Ascending aorta (tissue), 2 donors: ENCODE results near the gene MRPS23. TPM values are rescaled to one million over a fixed set of nuclear protein-coding genes. Genes with fewer than 3 reads are reported as not detected.

Experiments
- DNase-seq, 2 donors: peaks; one replicate each; pipeline ENCODE4 v3.0.0-alpha.2; 2019; ENCODE audit warnings: low spot score in 2 of 2
- H3K27ac ChIP-seq, 2 donors: fragments of 200-600 bp; sonication (generic); one replicate each; pipeline ENCODE4 v1.5.1; 2016 to 2017; ENCODE audit warnings: mild to moderate bottlenecking in 1 of 2
- H3K27me3 ChIP-seq: fragments of 200-600 bp; sonication (generic); one replicate; pipeline ENCODE4 v1.5.1; 2017
- H3K36me3 ChIP-seq, 2 donors: fragments of 200-600 bp; sonication (generic); one replicate each; pipeline ENCODE4 v1.5.1; 2016
- H3K4me1 ChIP-seq, 2 donors: fragments of 200-600 bp; sonication (generic); one replicate each; pipeline ENCODE4 v1.5.1; 2016 to 2017; ENCODE audit warnings: mild to moderate bottlenecking in 1 of 2
- H3K4me3 ChIP-seq, 2 donors: fragments of 200-600 bp; sonication (generic); one replicate each; pipeline ENCODE4 v1.5.1; 2016 to 2017; ENCODE audit warnings: mild to moderate bottlenecking in 1 of 2
- H3K9me3 ChIP-seq, 2 donors: fragments of 200-600 bp; sonication (generic); one replicate each; pipeline ENCODE4 v1.5.1; 2016
- CTCF ChIP-seq, 3 experiments: fragments of 200-600 bp in 2 of 3; fragments of 450-650 bp in 1 of 3; sonication (generic) in 2 of 3; IDR thresholded peaks; one replicate each; pipeline ENCODE4 v1.5.1; 2016 to 2019; ENCODE audit warnings: antibody characterized with exemption in 3 of 3, mild to moderate bottlenecking in 1 of 3, moderate library complexity in 1 of 3
- intact Hi-C: fragments of 100-400 bp; cut with DNase I; formaldehyde crosslinking; loops from one replicate; pipeline ENCODE4 v1.15.1; 2023
- total RNA-seq: library from RNA; depleted of rRNA; stranded (reverse); fragments of >200 nt; gene quantifications from one replicate; pipeline ENCODE4 v1.1.0, GENCODE V29; 2016

MRPS23 gene
- total RNA-seq, 1 donor from 2014 or later = 2.0 TPM

GRCh38 chr17:57814421-57814820, 35.4 kb downstream of the MRPS23 start:
- no peak for DNase-seq
- H3K36me3 ChIP-seq = no peaks in the 10 kb centered on the region
- no peaks in the 10 kb centered on the region for H3K9me3 ChIP-seq
- H3K27ac ChIP-seq = no peak overlapping the region
- H3K27me3 ChIP-seq = no peaks in the 10 kb centered on the region
- no peak overlapping the region for H3K4me3 ChIP-seq
- H3K4me1 ChIP-seq = peaks cover 0 to 13% of the 10 kb centered on the region in 2 donors
- intact Hi-C loops = no loop called here
- no peak for TF ChIP-seq CTCF (IDR thresholded peaks at IDR 0.05)

GRCh38 chr17:57811638-57812280, 38.1 kb downstream of the MRPS23 start:
- Histone ChIP-seq H3K27me3 (no peaks in the 10 kb centered on the region), H3K9me3 (no peaks in the 10 kb centered on the region), H3K4me3 (peak overlapping the region; percentile 34 to 58), H3K36me3 (no peaks in the 10 kb centered on the region), H3K4me1 (peaks cover 0 to 13% of the 10 kb centered on the region in 2 donors), H3K27ac (peak overlapping the region in 1 of 2 donors; percentile 62)
- no peak for TF ChIP-seq CTCF (IDR thresholded peaks at IDR 0.05)
- DNase-seq = no peak
- intact Hi-C loops = no loop called here

- H3K4me3 ChIP-seq = peak overlapping the region; percentile 34 to 58
- no peaks in the 10 kb centered on the region for H3K9me3 ChIP-seq
- H3K36me3 ChIP-seq = no peaks in the 10 kb centered on the region
- peaks cover 0 to 13% of the 10 kb centered on the region in 2 donors for H3K4me1 ChIP-seq
- no peaks in the 10 kb centered on the region for H3K27me3 ChIP-seq
- DNase-seq = no peak
- peak in 1 of 3 experiments; percentile 14 for TF ChIP-seq CTCF (IDR thresholded peaks at IDR 0.05)
- intact Hi-C loops = no loop called here
- H3K27ac ChIP-seq = peak overlapping the region; percentile 62 to 65
Measured at GRCh38 chr17:57810721-57811637, 38.9 kb downstream of the MRPS23 start.

GRCh38 chr17:57809879-57810278, 40.0 kb downstream of the MRPS23 start:
- DNase-seq = no peak
- intact Hi-C loops = no loop called here
- peaks cover 0 to 13% of the 10 kb centered on the region in 2 donors for H3K4me1 ChIP-seq
- H3K4me3 ChIP-seq = no peak overlapping the region
- no peaks in the 10 kb centered on the region for H3K27me3 ChIP-seq
- H3K27ac ChIP-seq = peak overlapping the region in 1 of 2 donors; percentile 65
- H3K9me3 ChIP-seq = no peaks in the 10 kb centered on the region
- no peak for TF ChIP-seq CTCF (IDR thresholded peaks at IDR 0.05)
- no peaks in the 10 kb centered on the region for H3K36me3 ChIP-seq

- Histone ChIP-seq H3K27me3 (no peaks in the 10 kb centered on the region), H3K27ac (no peak overlapping the region), H3K4me1 (peaks cover 0 to 13% of the 10 kb centered on the region in 2 donors), H3K4me3 (no peak overlapping the region), H3K36me3 (no peaks in the 10 kb centered on the region), H3K9me3 (no peaks in the 10 kb centered on the region)
- intact Hi-C loops = no loop called here
- no peak for DNase-seq
- no peak for TF ChIP-seq CTCF (IDR thresholded peaks at IDR 0.05)
Measured at GRCh38 chr17:57808882-57809281, 41.0 kb downstream of the MRPS23 start.
